Body of pancreas (tissue), 4 donors: ENCODE data around the gene SARS1. TPM values are rescaled to one million over a fixed set of nuclear protein-coding genes. Genes with fewer than 3 reads are reported as not detected.
A peak's percentile ranks its signal among the peaks of the same experiment; 100 is the strongest.

Experiments
- ATAC-seq: fragments of 150-250 bp; one replicate; pipeline ENCODE4 v1.9.1; 2016
- DNase-seq, 4 donors: peaks; one replicate each; pipeline ENCODE4 v3.0.0-alpha.2; 2019
- H3K27ac ChIP-seq, 4 donors: fragments of 200-600 bp; sonication (generic); 1 replicate in 3 of 4; 2 replicates in 1 of 4; pipeline versions ENCODE4 v1.5.1 to v1.6.1; 2016 to 2019; ENCODE audit warnings: mild to moderate bottlenecking in 1 of 4, mixed read lengths in 1 of 4, moderate library complexity in 1 of 4
- H3K27me3 ChIP-seq, 2 donors: fragments of 200-600 bp; sonication (generic); one replicate each; pipeline ENCODE4 v1.6.0; 2016; ENCODE audit warnings: mild to moderate bottlenecking in 1 of 2
- H3K36me3 ChIP-seq, 2 donors: fragments of 200-600 bp; sonication (generic); replicated peaks in 1 of 2; 2 replicates each; pipeline ENCODE4 v1.5.1; 2016; ENCODE audit warnings: low read depth in 2 of 2; ENCODE audit not compliant: insufficient read depth in 1 of 2
- H3K4me1 ChIP-seq: fragments of 200-600 bp; sonication (generic); one replicate; pipeline ENCODE4 v1.6.0; 2016
- H3K4me3 ChIP-seq, 2 donors: fragments of 200-600 bp; sonication (generic); 1 replicate in 1 of 2; 2 replicates in 1 of 2; pipeline ENCODE4 v1.5.1; 2016 to 2019
- H3K9me3 ChIP-seq, 3 donors: fragments of 200-600 bp; sonication (generic); 1 replicate in 2 of 3; 2 replicates in 1 of 3; pipeline ENCODE4 v1.5.1; 2016
- CTCF ChIP-seq, 7 experiments: fragments of 450-650 bp in 4 of 7; fragments of 200-600 bp in 3 of 7; sonication (generic) in 3 of 7; IDR thresholded peaks; one replicate each; pipeline ENCODE4 v1.5.1; 2016 to 2019; ENCODE audit warnings: antibody characterized with exemption in 7 of 7
- POLR2A ChIP-seq, 3 donors: fragments of 450-650 bp; IDR thresholded peaks; one replicate each; pipeline ENCODE4 v1.6.1; 2016; ENCODE audit warnings: antibody characterized with exemption in 3 of 3, mild to moderate bottlenecking in 2 of 3
- WGBS, 2 donors: methylation state at CpG; one replicate each; pipeline ENCODE4 v1.1.5; 2017; 5-methylcytosine and 5-hydroxymethylcytosine counted together
- intact Hi-C: fragments of 100-400 bp; cut with DNase I; formaldehyde crosslinking; loops from one replicate; pipeline ENCODE4 v1.15.1; 2023
- total RNA-seq, 2 donors: library from RNA; depleted of rRNA; stranded (reverse); fragments of >200 nt; gene quantifications; one replicate each; pipeline ENCODE4 v1.1.0, GENCODE V29; 2016

SARS1 gene
- total RNA-seq, 2 donors from 2014 or later, result 65.3 to 123 TPM

- peaks cover 44% of the 10 kb centered on the region for H3K4me1 ChIP-seq
- no peak overlapping the region for H3K4me3 ChIP-seq
- DNase-seq (peak; percentile 87 to 92 (median 90)), ATAC-seq (peak; percentile 84)
- peak overlapping the region in 3 of 4 donors; percentile 32 to 64 (median 39) for H3K27ac ChIP-seq
- no peaks in the 10 kb centered on the region for H3K27me3 ChIP-seq
- intact Hi-C loops, result loop anchor here (5.0 kb wide), 1 partner anchor 125 kb away; no protein-coding TSS in a partner anchor
- no peaks in the 10 kb centered on the region for H3K9me3 ChIP-seq
- no peaks in the 10 kb centered on the region for H3K36me3 ChIP-seq
- TF ChIP-seq POLR2A (IDR thresholded peaks at IDR 0.05), result peak in 2 of 3 donors; percentile 35 to 42
- peak; percentile 68 to 96 (median 85) for TF ChIP-seq CTCF (IDR thresholded peaks at IDR 0.05)
- WGBS, 2 donors, result 47 to 53% methylated on average over 7 of the region's 7 CpGs
Observed at GRCh38 chr1:109277434-109278204, 63.9 kb downstream of the SARS1 start.

- intact Hi-C loops, result loop anchor here (5.0 kb wide), 1 partner anchor 123 kb away; no protein-coding TSS in a partner anchor
- Histone ChIP-seq H3K4me3 (no peak overlapping the region), H3K27ac (no peak overlapping the region), H3K4me1 (peaks cover 44% of the 10 kb centered on the region), H3K27me3 (no peaks in the 10 kb centered on the region), H3K36me3 (no peaks in the 10 kb centered on the region), H3K9me3 (no peaks in the 10 kb centered on the region)
- no peak for ATAC-seq
- no peak for DNase-seq
- TF ChIP-seq POLR2A (IDR thresholded peaks at IDR 0.05), result no peak
- no peak for TF ChIP-seq CTCF (IDR thresholded peaks at IDR 0.05)
- WGBS, 2 donors, result 88 to 95% methylated on average over 5 of the region's 5 CpGs
Observed at GRCh38 chr1:109279615-109280278, 66.0 kb downstream of the SARS1 start.

GRCh38 chr1:109280862-109281261 lies 67.1 kb downstream of the SARS1 start:
- intact Hi-C loops, result no loop called here
- no peak for ATAC-seq
- no peak overlapping the region for H3K4me3 ChIP-seq
- H3K4me1 ChIP-seq, result peaks cover 33% of the 10 kb centered on the region
- 87 to 92% methylated on average over 7 to 12 of the region's 12 CpGs for WGBS, 2 donors
- no peaks in the 10 kb centered on the region for H3K36me3 ChIP-seq
- TF ChIP-seq POLR2A (IDR thresholded peaks at IDR 0.05) (no peak), CTCF (IDR thresholded peaks at IDR 0.05) (no peak)
- H3K27me3 ChIP-seq, result no peaks in the 10 kb centered on the region
- H3K9me3 ChIP-seq, result no peaks in the 10 kb centered on the region
- no peak for DNase-seq
- no peak overlapping the region for H3K27ac ChIP-seq

GRCh38 chr1:109281680-109282496 lies 68.2 kb downstream of the SARS1 start:
- Histone ChIP-seq H3K36me3 (no peaks in the 10 kb centered on the region), H3K27ac (no peak overlapping the region), H3K4me1 (peaks cover 26% of the 10 kb centered on the region), H3K27me3 (no peaks in the 10 kb centered on the region), H3K4me3 (no peak overlapping the region), H3K9me3 (no peaks in the 10 kb centered on the region)
- ATAC-seq (no peak), DNase-seq (peak in 1 of 4 donors; percentile 32)
- intact Hi-C loops, result no loop called here
- 54 to 68% methylated on average over 15 to 24 of the region's 28 CpGs for WGBS, 2 donors
- no peak for TF ChIP-seq POLR2A (IDR thresholded peaks at IDR 0.05)
- TF ChIP-seq CTCF (IDR thresholded peaks at IDR 0.05), result no peak
